Measurements from ENCODE around the gene MRPL37.

DNA sequence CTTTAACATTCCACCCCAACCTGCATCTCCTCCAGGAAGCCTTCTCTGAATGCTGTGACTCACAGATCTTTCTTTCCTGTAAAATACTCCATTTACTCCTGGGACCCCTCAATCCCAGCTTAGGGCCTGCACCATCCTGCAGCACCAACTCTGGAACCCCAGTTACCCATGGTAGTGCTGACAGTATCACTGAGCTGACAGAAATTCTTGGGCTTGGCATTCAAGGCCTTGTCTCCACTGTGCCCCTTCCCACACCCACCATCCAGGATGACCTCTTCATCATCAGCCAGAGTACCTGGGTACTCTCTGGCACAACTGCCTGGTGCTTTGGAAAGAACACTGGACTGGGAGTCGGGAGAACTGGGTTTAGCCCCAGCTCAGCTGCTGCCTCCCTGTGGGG lies 8.4 kb upstream of the MRPL37 start:
- TF ChIP-seq CTCF (IDR thresholded peaks at IDR 0.05; ENCODE audit: insufficient read depth, low read depth, low read length) (no peak), EZH2 (IDR thresholded peaks at IDR 0.05; ENCODE audit: insufficient read depth, low read length) (no peak)

Measured in astrocyte (in vitro differentiated cells and primary cell).